Measurements from ENCODE around the gene LRRC18.

The LRRC18 gene

DNA sequence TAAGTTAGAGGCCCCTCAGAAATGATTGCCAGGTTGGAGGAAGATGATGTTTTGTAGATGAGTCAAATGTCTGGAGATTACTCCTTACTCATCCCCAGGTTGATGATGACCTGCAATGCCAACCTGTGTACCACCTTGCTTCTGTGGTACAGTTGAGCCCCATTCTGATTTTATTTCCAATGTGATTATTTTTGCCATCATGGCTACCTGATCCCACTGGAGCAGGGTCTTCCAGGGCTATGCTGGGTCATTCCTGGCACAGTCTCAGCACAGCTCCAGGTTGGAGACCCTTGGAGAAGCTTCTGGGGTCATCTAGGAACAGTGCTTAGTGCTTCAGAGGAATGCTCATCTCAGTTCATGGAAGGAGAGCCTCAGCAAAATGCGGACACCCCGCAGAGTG is 34.3 kb downstream of the LRRC18 start:
- no peak overlapping the region for H3K27ac ChIP-seq (ENCODE audit: low read length)
- no peak overlapping the region for H3K9ac ChIP-seq (ENCODE audit: low read length)
- no peaks in the 10 kb centered on the region for H3K79me2 ChIP-seq (ENCODE audit: low read length)
- H4K20me1 ChIP-seq (ENCODE audit: insufficient read depth, low read length) = 0 out of 2 replicates have a peak, but pooled peaks cover 3% of the 10 kb centered on the region
- H2AFZ ChIP-seq (ENCODE audit: low read depth, low read length) = no peak overlapping the region
- no peaks in the 10 kb centered on the region for H3K9me3 ChIP-seq (ENCODE audit: insufficient read depth, low read length)
- H3K27me3 ChIP-seq (ENCODE audit: low read depth, low read length) = no peaks in the 10 kb centered on the region
- peaks cover 3% of the 10 kb centered on the region for H3K4me1 ChIP-seq (ENCODE audit: low read length)
- no peak overlapping the region for H3K4me2 ChIP-seq (ENCODE audit: low read length)
- H3K36me3 ChIP-seq (replicated peaks; ENCODE audit: low read depth, low read length) = peaks cover 39% of the 10 kb centered on the region
- TF ChIP-seq, protein P1, sequence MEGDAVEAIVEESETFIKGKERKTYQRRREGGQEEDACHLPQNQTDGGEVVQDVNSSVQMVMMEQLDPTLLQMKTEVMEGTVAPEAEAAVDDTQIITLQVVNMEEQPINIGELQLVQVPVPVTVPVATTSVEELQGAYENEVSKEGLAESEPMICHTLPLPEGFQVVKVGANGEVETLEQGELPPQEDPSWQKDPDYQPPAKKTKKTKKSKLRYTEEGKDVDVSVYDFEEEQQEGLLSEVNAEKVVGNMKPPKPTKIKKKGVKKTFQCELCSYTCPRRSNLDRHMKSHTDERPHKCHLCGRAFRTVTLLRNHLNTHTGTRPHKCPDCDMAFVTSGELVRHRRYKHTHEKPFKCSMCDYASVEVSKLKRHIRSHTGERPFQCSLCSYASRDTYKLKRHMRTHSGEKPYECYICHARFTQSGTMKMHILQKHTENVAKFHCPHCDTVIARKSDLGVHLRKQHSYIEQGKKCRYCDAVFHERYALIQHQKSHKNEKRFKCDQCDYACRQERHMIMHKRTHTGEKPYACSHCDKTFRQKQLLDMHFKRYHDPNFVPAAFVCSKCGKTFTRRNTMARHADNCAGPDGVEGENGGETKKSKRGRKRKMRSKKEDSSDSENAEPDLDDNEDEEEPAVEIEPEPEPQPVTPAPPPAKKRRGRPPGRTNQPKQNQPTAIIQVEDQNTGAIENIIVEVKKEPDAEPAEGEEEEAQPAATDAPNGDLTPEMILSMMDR (IDR thresholded peaks at IDR 0.05; ENCODE audit: low read depth, low read length) = no peak
- TF ChIP-seq EZH2phosphoT487 (IDR thresholded peaks at IDR 0.05; ENCODE audit: low read depth) = no peak
- H3K4me3 ChIP-seq (ENCODE audit: low read length) = no peak overlapping the region

DNA sequence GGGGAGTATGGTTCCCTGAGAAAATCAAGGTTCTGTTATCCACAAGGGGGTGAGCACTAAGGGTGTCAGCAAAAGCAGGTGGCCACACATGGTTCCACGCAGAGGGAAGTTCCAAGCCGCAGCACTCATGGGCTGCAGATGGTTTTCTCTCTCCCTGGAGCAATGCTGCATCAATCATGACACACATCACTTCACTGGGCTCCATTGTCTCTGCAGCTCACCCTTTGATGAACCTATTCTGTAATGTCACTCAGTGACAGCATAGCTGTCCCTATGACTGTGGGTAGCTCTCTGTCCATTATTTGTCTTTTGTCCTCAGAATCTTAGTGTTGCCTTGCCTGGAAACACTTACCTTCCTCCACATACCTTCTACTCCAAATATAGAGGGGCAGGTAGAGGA is 34.8 kb downstream of the LRRC18 start:
- Histone ChIP-seq H3K79me2 (ENCODE audit: low read length) (no peaks in the 10 kb centered on the region), H3K4me3 (ENCODE audit: low read length) (no peak overlapping the region), H3K4me2 (ENCODE audit: low read length) (no peak overlapping the region), H3K4me1 (ENCODE audit: low read length) (peaks cover 7% of the 10 kb centered on the region), H3K27ac (ENCODE audit: low read length) (no peak overlapping the region), H3K9me3 (ENCODE audit: insufficient read depth, low read length) (no peaks in the 10 kb centered on the region), H2AFZ (ENCODE audit: low read depth, low read length) (no peak overlapping the region), H4K20me1 (ENCODE audit: insufficient read depth, low read length) (0 out of 2 replicates have a peak, but pooled peaks cover 3% of the 10 kb centered on the region), H3K9ac (ENCODE audit: low read length) (no peak overlapping the region), H3K27me3 (ENCODE audit: low read depth, low read length) (no peaks in the 10 kb centered on the region), H3K36me3 (replicated peaks; ENCODE audit: low read depth, low read length) (peaks cover 44% of the 10 kb centered on the region)
- TF ChIP-seq EZH2phosphoT487 (IDR thresholded peaks at IDR 0.05; ENCODE audit: low read depth) = no peak
- TF ChIP-seq, protein P1 (IDR thresholded peaks at IDR 0.05; ENCODE audit: low read depth, low read length) = no peak

DNA sequence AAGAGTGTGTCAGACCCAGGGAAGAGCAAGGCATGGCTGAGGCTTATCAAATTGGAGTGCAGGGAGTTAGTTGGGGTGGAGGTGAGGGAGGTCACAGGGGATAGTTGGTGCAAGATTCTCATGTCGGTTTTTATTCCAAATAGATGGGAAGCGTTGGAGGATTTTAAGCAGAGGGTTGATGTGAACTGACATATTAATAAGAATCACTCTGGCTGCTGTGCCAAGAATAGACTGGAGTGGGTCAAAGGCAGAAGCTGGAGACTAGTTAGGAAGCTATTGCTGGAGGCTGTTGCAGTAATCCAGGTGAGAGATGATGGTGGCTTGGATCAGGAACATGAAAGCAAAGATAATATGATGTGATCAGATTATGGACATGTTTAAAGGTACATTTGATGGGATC is 36.5 kb downstream of the LRRC18 start:
- no peak for TF ChIP-seq EZH2phosphoT487 (IDR thresholded peaks at IDR 0.05; ENCODE audit: low read depth)
- TF ChIP-seq, protein P1 (IDR thresholded peaks at IDR 0.05; ENCODE audit: low read depth, low read length) = no peak
- Histone ChIP-seq H3K4me2 (ENCODE audit: low read length) (no peak overlapping the region), H3K4me1 (ENCODE audit: low read length) (peaks cover 7% of the 10 kb centered on the region), H3K27me3 (ENCODE audit: low read depth, low read length) (no peaks in the 10 kb centered on the region), H3K79me2 (ENCODE audit: low read length) (no peaks in the 10 kb centered on the region), H2AFZ (ENCODE audit: low read depth, low read length) (no peak overlapping the region), H3K27ac (ENCODE audit: low read length) (no peak overlapping the region), H3K4me3 (ENCODE audit: low read length) (no peak overlapping the region), H4K20me1 (ENCODE audit: insufficient read depth, low read length) (0 out of 2 replicates have a peak, but pooled peaks cover 3% of the 10 kb centered on the region), H3K9ac (ENCODE audit: low read length) (no peak overlapping the region), H3K36me3 (replicated peaks; ENCODE audit: low read depth, low read length) (peaks cover 45% of the 10 kb centered on the region), H3K9me3 (ENCODE audit: insufficient read depth, low read length) (no peaks in the 10 kb centered on the region)

DNA sequence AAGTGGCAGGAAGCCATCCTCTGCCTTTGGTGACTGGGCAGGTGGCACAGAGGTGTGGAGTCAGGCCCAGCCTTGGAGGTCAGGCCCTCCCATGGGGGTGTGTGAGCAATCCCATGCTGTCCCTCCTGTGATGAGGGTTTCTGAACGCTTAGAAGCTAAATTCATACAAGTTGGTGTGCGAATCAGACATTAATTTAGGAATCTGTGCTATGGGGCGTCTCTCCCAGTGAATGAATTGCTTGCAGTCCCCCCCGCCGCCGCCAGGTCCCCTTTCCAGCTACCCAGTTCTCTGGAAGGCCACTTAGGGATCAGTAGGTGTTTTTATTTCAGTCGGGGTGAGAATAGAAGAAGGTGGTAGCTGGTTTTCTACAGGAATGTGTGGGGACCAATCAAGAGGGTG is 37.5 kb downstream of the LRRC18 start:
- no peaks in the 10 kb centered on the region for H3K9me3 ChIP-seq (ENCODE audit: insufficient read depth, low read length)
- TF ChIP-seq EZH2phosphoT487 (IDR thresholded peaks at IDR 0.05; ENCODE audit: low read depth) = no peak
- TF ChIP-seq, protein P1 (IDR thresholded peaks at IDR 0.05; ENCODE audit: low read depth, low read length) = no peak
- peaks cover 7% of the 10 kb centered on the region for H3K4me1 ChIP-seq (ENCODE audit: low read length)
- H3K4me3 ChIP-seq (ENCODE audit: low read length) = no peak overlapping the region
- 0 out of 2 replicates have a peak, but pooled peaks cover 3% of the 10 kb centered on the region for H4K20me1 ChIP-seq (ENCODE audit: insufficient read depth, low read length)
- no peak overlapping the region for H3K9ac ChIP-seq (ENCODE audit: low read length)
- no peak overlapping the region for H3K4me2 ChIP-seq (ENCODE audit: low read length)
- no peak overlapping the region for H3K27ac ChIP-seq (ENCODE audit: low read length)
- H2AFZ ChIP-seq (ENCODE audit: low read depth, low read length) = no peak overlapping the region
- no peaks in the 10 kb centered on the region for H3K27me3 ChIP-seq (ENCODE audit: low read depth, low read length)
- H3K36me3 ChIP-seq (replicated peaks; ENCODE audit: low read depth, low read length) = peaks cover 43% of the 10 kb centered on the region
- H3K79me2 ChIP-seq (ENCODE audit: low read length) = no peaks in the 10 kb centered on the region
